Cardiac muscle cell (in vitro differentiated cells and primary cell): Measurements from ENCODE around the gene ADGRL3. TPM values are rescaled to one million over a fixed set of nuclear protein-coding genes. Genes with fewer than 3 reads are reported as not detected.

Experiments used
- DNase-seq, 2 donors: peaks; one replicate each; pipeline versions ENCODE4 v3.0.0 to v3.0.0-alpha.2; 2010 to 2017; ENCODE audit warnings: low read depth in 1 of 2, low spot score in 1 of 2
- H3K27ac ChIP-seq: fragments of 200-600 bp; sonication (generic); 2 replicates; pipeline ENCODE4 v1.5.1; 2016
- H3K27me3 ChIP-seq: fragments of 200-600 bp; sonication (generic); 2 replicates; pipeline ENCODE4 v1.6.0; 2016; ENCODE audit warnings: control low read depth
- H3K36me3 ChIP-seq: fragments of 200-600 bp; sonication (generic); 2 replicates; pipeline ENCODE4 v1.5.1; 2016; ENCODE audit warnings: control low read depth
- H3K4me1 ChIP-seq: fragments of 200-600 bp; sonication (generic); 2 replicates; pipeline ENCODE4 v1.8.1; 2017; ENCODE audit warnings: low read depth, mild to moderate bottlenecking, mixed run types
- H3K4me3 ChIP-seq: fragments of 200-600 bp; sonication (generic); 2 replicates; pipeline ENCODE4 v1.5.1; 2016; ENCODE audit warnings: mild to moderate bottlenecking
- H3K9me3 ChIP-seq: fragments of 200-600 bp; sonication (generic); 2 replicates; pipeline ENCODE4 v1.5.1; 2017; ENCODE audit warnings: low read depth, mild to moderate bottlenecking, control low read depth
- polyA plus RNA-seq: library from polyadenylated mRNA; unstranded; fragments of >200 nt; fragmentation: Nextera tagmentation; extraction: Ambion mirVana; gene quantifications from 2 replicates; pipeline ENCODE4 v1.2.1, GENCODE V29; 2016
- total RNA-seq: library from RNA; depleted of rRNA; stranded (reverse); fragments of >200 nt; gene quantifications from 2 replicates; pipeline ENCODE4 v1.2.3, GENCODE V29; 2016
- TF ChIP-seq, protein P1 (sequence below): IDR thresholded peaks from 2 replicates; pipeline ENCODE4 v1.5.1; 2012; ENCODE audit warnings: low read depth, mild to moderate bottlenecking, low read length

The ADGRL3 gene
- total and polyA plus RNA-seq, 2 experiments from 2014 or later: 2.4 to 4.8 TPM

DNA sequence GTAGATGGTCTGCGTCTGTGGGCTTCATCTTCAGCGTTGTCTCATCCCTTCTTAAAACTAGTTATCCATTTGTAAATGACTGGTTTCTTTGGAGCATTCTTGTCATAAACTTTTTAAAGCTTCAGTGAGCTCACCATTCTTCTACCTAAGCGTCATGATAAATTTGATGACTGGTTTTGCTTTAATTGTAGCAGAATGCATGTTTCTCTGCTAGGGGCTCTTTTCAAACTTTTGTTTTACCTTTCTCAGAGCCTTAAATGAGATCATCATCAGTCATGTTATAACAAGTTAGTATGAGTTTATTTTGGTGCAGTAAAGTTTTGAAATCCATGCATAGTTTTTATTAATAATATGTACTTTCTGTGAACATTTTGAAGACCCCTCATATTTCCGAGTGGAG is 6.3 kb upstream of the ADGRL3 start:
- Histone ChIP-seq H3K9me3 (no peaks in the 10 kb centered on the region), H3K4me3 (no peak overlapping the region), H3K4me1 (no peaks in the 10 kb centered on the region), H3K27ac (no peak overlapping the region), H3K27me3 (peaks cover 8% of the 10 kb centered on the region), H3K36me3 (no peaks in the 10 kb centered on the region)
- DNase-seq: no peak
- TF ChIP-seq, protein P1, sequence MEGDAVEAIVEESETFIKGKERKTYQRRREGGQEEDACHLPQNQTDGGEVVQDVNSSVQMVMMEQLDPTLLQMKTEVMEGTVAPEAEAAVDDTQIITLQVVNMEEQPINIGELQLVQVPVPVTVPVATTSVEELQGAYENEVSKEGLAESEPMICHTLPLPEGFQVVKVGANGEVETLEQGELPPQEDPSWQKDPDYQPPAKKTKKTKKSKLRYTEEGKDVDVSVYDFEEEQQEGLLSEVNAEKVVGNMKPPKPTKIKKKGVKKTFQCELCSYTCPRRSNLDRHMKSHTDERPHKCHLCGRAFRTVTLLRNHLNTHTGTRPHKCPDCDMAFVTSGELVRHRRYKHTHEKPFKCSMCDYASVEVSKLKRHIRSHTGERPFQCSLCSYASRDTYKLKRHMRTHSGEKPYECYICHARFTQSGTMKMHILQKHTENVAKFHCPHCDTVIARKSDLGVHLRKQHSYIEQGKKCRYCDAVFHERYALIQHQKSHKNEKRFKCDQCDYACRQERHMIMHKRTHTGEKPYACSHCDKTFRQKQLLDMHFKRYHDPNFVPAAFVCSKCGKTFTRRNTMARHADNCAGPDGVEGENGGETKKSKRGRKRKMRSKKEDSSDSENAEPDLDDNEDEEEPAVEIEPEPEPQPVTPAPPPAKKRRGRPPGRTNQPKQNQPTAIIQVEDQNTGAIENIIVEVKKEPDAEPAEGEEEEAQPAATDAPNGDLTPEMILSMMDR: no peak

DNA sequence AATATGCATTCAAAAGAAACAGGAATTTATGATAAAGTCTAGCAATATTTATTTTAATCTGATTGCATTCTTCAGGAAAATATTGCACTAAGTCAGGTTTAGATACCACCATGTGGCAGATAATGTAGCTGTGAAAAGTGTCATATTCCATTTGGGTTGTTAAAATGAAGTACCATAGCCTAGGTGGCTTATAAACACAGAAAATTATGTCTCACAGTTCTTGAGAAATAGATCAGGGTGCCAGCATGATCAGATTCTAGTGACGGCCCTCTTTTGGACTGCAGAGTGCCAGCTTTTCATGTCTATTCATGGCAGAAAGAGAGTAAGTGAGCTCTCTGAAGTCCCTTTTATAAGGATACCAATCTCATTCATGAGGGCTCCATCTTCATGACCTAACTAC is 5.6 kb upstream of the ADGRL3 start:
- DNase-seq: no peak
- TF ChIP-seq, protein P1: no peak
- no peaks in the 10 kb centered on the region for H3K9me3 ChIP-seq
- H3K27ac ChIP-seq: no peak overlapping the region
- H3K4me3 ChIP-seq: no peak overlapping the region
- H3K36me3 ChIP-seq: no peaks in the 10 kb centered on the region
- H3K4me1 ChIP-seq: no peaks in the 10 kb centered on the region
- H3K27me3 ChIP-seq: peaks cover 15% of the 10 kb centered on the region

DNA sequence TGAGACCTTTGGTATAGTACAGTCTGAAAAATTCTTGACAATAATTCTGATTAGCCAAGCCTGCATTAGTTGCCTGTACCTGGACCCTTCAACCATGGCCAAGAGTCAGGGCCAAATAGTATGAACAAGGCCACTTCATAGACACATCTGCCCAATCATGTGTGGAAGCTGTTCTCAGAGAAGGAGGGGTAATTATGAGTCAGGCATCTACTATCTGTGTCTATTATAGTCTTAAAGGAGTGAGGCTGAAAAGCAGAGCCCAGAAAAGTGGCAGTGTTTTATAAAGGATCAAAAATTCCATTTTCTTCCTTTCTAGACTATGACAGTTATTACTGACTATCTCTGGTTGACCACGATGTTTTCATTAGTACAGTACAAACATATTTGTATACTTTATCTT is 5.0 kb upstream of the ADGRL3 start:
- Histone ChIP-seq H3K4me3 (no peak overlapping the region), H3K4me1 (no peaks in the 10 kb centered on the region), H3K27ac (no peak overlapping the region), H3K27me3 (peaks cover 20% of the 10 kb centered on the region), H3K36me3 (no peaks in the 10 kb centered on the region), H3K9me3 (no peaks in the 10 kb centered on the region)
- TF ChIP-seq, protein P1: no peak
- DNase-seq: no peak

DNA sequence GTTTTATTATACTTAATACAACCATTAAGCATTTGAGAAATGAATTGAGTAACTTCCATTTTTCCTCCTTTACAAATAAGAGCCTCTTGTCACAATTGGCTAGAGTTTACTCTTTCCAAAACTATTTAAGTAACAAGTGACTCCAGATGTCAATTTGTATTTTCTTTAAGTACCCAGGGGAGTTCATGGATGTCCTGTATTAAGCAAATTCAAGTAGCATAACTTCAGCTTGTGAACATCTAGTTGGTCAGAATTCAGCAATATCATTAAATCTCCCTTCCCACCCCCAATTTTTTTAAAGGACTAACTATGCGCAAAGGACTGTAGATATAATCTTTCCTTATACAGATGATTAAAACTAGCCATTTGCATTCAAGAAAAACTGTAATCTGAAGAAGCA is 1.4 kb upstream of the ADGRL3 start:
- TF ChIP-seq, protein P1: no peak
- no peak for DNase-seq
- no peak overlapping the region for H3K4me3 ChIP-seq
- H3K9me3 ChIP-seq: no peaks in the 10 kb centered on the region
- H3K27ac ChIP-seq: no peak overlapping the region
- no peaks in the 10 kb centered on the region for H3K36me3 ChIP-seq
- peaks cover 41% of the 10 kb centered on the region for H3K27me3 ChIP-seq
- H3K4me1 ChIP-seq: peaks cover 4% of the 10 kb centered on the region

GRCh38 chr4:61199873-61200186 is 296 bp upstream of the ADGRL3 start:
- TF ChIP-seq, protein P1: no peak
- H3K4me1 ChIP-seq: peaks cover 4% of the 10 kb centered on the region
- H3K36me3 ChIP-seq: no peaks in the 10 kb centered on the region
- H3K27ac ChIP-seq: no peak overlapping the region
- H3K27me3 ChIP-seq: peaks cover 52% of the 10 kb centered on the region
- no peaks in the 10 kb centered on the region for H3K9me3 ChIP-seq
- peak overlapping the region; percentile 59 for H3K4me3 ChIP-seq
- DNase-seq: no peak
